GM19467 (cell line): ENCODE results near the gene UBASH3A.

Experiments
- ATAC-seq: cut with Tn5 transposase; IDR thresholded peaks from one replicate; pipeline ENCODE4 v1.9.1; 2021; ENCODE audit warnings: mild to moderate bottlenecking, moderate library complexity; ENCODE audit not compliant: unreplicated experiment

The UBASH3A gene

GRCh38 chr21:42426876-42427480, 23.3 kb downstream of the UBASH3A start:
- no peak for ATAC-seq

DNA sequence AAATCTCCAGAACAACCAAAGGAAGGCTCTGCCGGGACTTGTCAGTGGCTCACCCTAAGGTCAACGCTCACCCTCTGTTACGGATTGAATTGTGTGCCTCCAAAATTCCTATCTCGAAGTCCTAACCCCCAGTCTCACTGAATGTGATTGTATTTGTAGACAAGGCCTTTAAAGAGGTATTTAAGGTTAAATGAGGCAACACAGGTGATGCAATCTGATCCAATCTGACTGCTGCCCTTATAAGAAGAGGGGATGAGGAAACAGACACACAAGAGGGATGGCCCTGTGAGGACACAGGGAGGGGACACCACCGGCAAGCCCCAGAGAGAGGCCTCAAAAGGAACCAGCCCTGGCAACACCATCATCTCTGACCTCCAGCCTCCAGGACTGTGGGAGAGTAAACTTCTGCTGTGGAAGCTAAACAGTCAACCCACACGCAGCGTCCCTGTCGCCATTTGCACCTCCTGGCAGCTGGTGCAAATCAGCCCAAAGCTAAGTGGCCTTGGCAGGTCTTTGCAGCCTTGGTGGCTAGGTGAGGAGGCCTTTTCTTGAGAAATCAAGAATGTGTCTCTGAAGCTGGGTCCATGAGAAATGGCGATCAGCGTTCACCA, 24.2 kb downstream of the UBASH3A start:
- no peak for ATAC-seq

DNA sequence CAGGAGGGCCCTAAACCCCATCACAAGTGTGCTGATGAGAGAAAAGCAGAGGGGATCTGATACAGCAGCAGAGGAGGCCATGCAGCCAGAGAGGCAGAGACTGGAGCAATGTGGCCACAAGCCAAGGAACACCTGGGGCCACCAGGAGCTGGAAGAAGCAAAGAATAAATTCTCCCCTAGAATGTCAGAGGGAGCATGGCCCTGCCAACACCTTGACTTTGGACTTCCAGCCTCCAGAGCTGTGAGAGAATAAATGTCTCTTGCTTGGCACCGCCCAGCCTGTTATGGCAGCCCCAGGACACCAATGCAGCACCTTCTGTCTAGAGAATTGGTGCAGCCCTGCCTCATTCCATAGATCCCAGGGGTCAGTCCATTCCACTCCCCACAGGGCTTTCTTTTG, 25.3 kb downstream of the UBASH3A start:
- no peak for ATAC-seq

GRCh38 chr21:42429856-42430255, 26.2 kb downstream of the UBASH3A start:
- no peak for ATAC-seq

GRCh38 chr21:42430521-42430920, 26.8 kb downstream of the UBASH3A start:
- ATAC-seq, result no peak

DNA sequence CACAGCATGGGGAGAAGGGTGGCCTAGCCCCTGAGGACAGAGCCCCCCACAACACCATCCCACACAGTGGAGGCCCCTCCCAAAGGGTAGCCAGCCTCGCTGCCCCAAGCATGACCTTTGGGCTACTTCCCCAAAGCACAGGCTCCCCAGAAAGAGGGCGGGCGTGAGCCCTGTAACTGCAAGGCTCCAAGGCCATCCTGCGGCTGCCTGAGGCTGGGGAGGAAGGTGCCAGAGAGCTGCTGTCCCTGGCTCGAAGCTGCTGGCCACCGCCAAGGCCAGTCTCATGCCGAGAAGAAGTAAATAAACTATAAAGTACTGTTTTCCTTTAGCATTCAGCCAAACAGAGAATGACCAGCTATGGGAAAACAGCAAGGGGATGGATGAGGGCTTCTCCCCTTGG, 27.5 kb downstream of the UBASH3A start:
- ATAC-seq, result no peak

DNA sequence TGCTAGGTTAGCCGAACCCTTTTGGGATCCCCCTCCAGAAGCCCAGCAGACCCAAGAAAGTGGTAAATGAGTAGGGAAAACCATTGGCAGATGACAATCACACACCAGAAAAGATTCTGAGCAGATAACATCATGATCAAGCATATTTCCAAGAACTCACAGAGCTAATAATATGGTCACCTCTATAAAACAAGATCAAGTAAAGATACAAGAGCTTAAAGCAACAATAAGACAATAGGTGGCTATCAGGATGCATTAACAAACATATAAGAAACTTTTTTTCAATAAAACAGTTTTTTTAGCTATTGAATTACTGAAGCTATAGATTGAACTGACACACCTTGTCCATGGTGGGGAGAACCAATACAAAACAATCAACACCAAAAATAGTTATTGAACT, 29.0 kb downstream of the UBASH3A start:
- no peak for ATAC-seq

DNA sequence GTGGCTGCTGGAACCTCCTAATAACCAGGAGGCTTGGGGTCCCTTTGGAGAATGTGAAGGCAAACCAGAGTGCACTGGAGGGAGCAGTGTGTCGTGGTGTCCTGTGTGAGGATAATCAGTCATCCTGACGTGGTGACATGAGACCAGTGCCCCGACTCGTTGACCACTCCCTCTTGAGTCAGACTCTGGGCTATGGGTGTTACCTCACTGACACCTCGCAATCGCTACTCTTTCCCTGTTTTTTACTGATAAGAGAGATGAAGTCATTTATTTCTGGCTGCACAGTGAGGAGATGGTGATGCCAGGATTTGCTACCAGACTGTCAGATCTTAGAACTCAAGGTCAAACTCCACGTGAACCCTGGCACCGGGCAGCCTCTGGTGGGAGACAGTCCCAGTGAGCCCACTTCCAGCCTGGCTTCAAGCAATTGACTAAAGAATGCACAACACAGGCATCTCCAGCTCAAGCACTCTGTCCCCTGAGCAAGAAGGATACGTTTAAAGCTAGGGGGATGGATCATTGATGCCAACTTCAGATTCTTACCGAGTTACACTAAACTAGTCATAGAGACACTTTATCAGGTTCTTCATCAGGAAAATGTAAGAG, 30.3 kb downstream of the UBASH3A start:
- no peak for ATAC-seq

DNA sequence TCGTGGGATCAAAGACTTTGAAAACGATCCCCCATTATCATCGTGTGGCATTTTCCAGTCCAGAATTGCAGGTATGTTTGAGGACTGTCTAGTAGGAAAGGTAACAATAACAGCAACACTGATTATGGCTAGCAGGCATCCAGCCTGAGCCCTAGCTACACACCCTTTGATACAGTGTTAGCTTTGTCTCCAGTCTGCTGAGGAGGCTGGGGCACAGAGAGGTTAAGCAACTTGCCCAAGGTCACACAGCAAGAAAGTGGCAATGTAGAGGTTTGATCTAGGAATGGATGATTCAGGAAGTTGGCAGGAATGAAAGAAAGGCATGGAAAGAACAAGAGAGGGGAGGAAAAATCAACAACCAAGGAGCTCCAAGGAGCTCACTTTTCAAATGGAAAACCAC, 31.2 kb downstream of the UBASH3A start:
- no peak for ATAC-seq

- no peak for ATAC-seq
Observed at GRCh38 chr21:42435401-42435800, 31.7 kb downstream of the UBASH3A start.

DNA sequence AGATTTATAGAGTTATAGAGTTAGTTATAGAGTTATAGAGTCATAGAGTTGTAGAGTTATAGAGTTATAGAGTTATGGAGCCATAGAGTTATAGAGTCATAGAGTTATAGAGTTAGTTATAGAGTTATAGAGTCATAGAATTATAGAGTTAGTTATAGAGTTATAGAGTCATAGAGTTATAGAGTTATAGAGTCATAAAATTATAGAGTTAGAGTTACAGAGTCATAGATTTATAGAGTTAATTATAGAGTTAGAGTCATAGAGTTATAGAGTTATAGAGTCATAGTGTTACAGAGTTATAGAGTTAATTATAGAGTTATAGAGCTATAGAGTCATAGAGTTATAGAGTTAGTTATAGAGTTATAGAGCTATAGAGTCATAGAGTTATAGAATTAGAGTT, 32.1 kb downstream of the UBASH3A start:
- no peak for ATAC-seq

DNA sequence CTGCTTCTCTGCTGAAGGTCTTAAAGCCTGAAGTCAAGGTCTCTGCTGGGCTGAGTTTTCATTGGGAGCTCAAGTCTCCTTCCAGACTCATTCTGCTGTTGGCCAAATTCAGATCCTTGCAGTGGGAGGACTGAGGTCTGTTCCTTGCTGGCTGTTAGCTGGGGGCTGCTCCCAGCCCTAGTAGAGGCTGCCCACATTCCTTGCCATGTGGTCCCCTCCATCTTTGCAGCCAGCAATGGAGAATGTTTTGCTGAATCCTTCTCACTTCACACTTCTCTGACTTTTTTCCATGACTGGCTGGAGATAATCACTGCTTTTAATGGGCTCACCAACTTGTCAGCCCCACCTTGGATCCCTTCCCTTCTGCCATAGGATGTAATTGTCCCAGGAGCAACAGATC, 33.2 kb downstream of the UBASH3A start:
- no peak for ATAC-seq

- no peak for ATAC-seq
Observed at GRCh38 chr21:42437786-42438185, 34.1 kb downstream of the UBASH3A start.

- no peak for ATAC-seq
Observed at GRCh38 chr21:42438316-42439205, 34.9 kb downstream of the UBASH3A start.

GRCh38 chr21:42439284-42440186, 35.8 kb downstream of the UBASH3A start:
- no peak for ATAC-seq

GRCh38 chr21:42440187-42440792, 36.6 kb downstream of the UBASH3A start:
- ATAC-seq, result no peak

- ATAC-seq, result no peak
Observed at GRCh38 chr21:42441963-42442362, 38.3 kb downstream of the UBASH3A start.

DNA sequence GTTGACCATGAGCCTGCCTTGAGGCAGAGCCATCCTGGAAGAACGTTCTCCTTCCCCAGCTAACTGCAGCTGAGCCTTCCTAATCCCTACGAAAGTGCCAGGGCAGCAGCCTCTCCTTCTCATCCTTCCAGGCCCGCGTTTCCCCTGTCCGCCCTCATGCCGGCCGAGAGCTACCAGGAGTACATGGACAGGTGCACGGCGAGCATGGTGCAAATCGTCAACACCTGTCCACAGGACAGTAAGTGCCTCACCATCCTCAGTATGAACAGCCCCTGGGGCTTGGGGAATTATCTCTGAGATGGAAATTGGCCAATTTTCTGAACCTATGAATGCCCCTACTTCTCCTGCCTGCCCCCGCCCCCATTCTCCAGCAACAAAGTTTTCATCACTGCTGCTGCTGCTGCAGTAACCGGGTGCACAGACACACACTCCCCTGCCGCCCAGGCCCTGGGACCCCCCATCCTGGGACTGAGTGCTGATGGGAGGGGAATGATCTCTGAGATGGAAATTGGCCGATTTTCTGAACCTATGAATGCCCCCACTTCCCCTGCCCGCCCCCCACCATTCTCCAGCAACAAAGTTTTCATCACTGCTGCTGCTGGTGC, 39.6 kb downstream of the UBASH3A start:
- ATAC-seq, result no peak

DNA sequence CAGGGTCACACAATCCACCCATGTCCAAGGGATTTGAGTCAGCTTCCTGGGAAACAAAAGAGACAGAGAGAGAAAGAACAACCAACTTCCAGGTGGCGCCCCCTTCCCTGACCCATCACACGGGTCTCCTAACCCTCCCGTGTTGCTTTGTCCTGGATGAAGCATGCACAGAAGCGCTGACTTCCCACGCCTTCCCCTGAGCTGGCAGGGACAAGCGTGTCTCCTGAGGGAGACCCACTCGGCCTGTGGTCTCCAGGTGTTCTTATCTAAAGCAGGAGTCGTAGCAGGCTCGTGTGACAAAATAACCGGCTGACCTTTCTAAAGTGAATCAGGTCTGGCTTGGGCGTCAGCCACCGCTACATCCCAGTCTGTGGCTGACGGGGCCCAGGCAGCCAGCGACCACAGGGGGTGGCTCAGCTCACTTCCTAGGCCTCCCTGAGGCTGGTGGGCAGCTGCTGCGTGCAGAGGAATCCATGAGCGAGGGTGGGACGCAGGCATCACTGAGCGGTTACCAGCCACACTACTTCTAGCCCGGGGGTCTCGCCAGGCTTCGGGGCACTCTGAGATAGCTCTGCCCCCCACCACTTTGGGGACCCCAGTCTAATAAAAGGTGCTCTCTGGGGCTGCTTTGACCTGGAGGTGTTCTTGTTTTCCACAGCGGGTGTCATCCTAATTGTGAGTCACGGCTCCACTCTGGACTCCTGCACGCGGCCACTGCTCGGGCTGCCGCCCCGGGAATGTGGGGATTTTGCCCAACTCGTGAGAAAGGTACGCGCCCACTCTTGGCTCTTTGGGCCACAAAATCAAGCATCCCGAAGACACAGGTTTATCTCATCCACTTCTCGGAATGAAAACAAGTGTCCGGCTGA, 40.4 kb downstream of the UBASH3A start:
- no peak for ATAC-seq
